ENCODE results near the gene ATP6V1B1.

The ATP6V1B1 gene

GRCh38 chr2:70984576-70985282, 49.0 kb downstream of the ATP6V1B1 start:
- DNase-seq (ENCODE audit: low read depth): peak; percentile 58
- TF ChIP-seq CTCF (conservative IDR thresholded peaks at IDR 0.05; ENCODE audit: low read depth, low read length): peak; percentile 82

GRCh38 chr2:70985283-70985688, 49.6 kb downstream of the ATP6V1B1 start:
- DNase-seq (ENCODE audit: low read depth): no peak
- no peak overlapping the region for H3K4me3 ChIP-seq (ENCODE audit: low read depth, low read length)
- no peak for TF ChIP-seq CTCF (conservative IDR thresholded peaks at IDR 0.05; ENCODE audit: low read depth, low read length)

More at GRCh38 chr2:70984576-70985282, 49.0 kb downstream of the ATP6V1B1 start:
- no peak overlapping the region for H3K4me3 ChIP-seq (ENCODE audit: low read depth, low read length)

- TF ChIP-seq CTCF (conservative IDR thresholded peaks at IDR 0.05; ENCODE audit: low read depth, low read length): no peak
- H3K4me3 ChIP-seq (ENCODE audit: low read depth, low read length): no peak overlapping the region
- no peak for DNase-seq (ENCODE audit: low read depth)
Measured at GRCh38 chr2:70985956-70986355, 50.3 kb downstream of the ATP6V1B1 start.

GRCh38 chr2:70986499-70987189, 50.9 kb downstream of the ATP6V1B1 start:
- DNase-seq (ENCODE audit: low read depth): no peak
- no peak for TF ChIP-seq CTCF (conservative IDR thresholded peaks at IDR 0.05; ENCODE audit: low read depth, low read length)

GRCh38 chr2:70987386-70987785, 51.7 kb downstream of the ATP6V1B1 start:
- H3K4me3 ChIP-seq (ENCODE audit: low read depth, low read length): no peak overlapping the region
- no peak for DNase-seq (ENCODE audit: low read depth)
- no peak for TF ChIP-seq CTCF (conservative IDR thresholded peaks at IDR 0.05; ENCODE audit: low read depth, low read length)

More at GRCh38 chr2:70986499-70987189, 50.9 kb downstream of the ATP6V1B1 start:
- H3K4me3 ChIP-seq (ENCODE audit: low read depth, low read length): no peak overlapping the region

GRCh38 chr2:70988151-70988550, 52.5 kb downstream of the ATP6V1B1 start:
- no peak for TF ChIP-seq CTCF (conservative IDR thresholded peaks at IDR 0.05; ENCODE audit: low read depth, low read length)
- no peak overlapping the region for H3K4me3 ChIP-seq (ENCODE audit: low read depth, low read length)
- no peak for DNase-seq (ENCODE audit: low read depth)
